Stimulated activated CD4-positive, alpha-beta T cell treated with anti-CD3 and anti-CD28 coated beads, Interleukin-2, amount 100 ng/mL, for 24 hours (primary cell): ENCODE data around the gene TLE1.
A peak's percentile ranks its signal among the peaks of the same experiment; 100 is the strongest.
"Not testable (repeated sequence)": the region's sequence is repeated elsewhere in the genome, so short reads cannot be mapped to it uniquely, and the experiment has no call there.

Source experiments
- DNase-seq, 2 donors: peaks; one replicate each; pipeline ENCODE4 v3.0.0-alpha.2; 2020

The TLE1 gene

DNA sequence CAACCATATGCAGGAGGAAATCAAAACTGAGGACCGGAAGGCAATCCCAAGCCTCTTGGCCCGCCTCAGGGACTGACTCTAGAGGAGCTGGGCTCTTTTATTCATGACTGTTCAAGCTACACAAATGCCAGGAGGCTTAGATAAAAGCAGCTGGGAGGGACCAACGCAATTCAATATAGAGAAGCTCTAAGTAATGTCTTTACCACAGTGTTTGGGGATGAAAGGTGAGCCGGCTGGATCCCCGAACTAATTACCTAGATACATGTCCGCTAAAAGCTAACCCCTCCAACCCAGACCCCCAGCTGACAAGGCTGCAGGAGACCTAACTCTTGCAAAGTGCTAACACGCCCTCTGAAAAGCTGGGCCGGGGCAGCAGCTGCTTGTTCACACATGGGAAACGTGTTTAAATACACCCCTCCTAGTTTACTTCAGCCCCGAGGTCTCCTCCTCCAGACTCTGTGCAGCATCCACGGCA is 67.5 kb downstream of the TLE1 start:
- DNase-seq: no peak

DNA sequence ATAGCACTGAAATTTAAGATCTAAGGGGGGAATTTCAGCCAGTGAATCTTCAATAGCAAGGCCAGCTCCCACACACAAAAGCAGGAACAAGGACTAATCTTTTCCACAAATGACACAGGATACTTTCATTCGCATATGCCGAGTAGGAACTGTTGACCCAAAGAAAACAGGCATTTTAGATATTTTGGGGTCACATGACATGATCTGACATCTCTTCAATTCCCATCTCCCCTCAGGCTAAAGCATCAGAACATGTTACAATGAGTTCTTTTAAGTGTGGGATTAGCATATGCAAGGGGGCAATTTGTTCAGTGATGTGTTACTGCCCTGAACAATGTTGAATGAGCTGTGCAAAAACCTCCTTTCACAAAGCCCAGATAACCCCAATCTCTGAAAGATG is 68.2 kb downstream of the TLE1 start:
- DNase-seq: no peak

DNA sequence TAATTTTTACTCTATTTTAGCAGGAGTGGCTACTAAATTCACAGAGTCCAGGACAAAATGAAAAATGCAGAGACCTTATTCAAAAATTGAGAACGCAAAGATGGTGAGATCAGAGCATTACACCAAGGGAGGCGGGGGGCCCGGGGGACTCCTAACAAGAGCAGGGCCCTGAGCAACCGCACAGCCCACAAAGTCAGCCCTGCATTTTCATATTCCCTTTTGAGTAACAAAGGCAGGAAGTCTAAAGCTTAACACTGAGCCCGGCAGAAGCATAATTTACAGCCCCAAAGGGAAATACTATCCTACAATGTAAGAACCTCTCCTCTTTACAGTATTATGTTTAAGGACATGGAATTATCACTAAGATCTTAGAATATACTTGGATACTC is 69.4 kb downstream of the TLE1 start:
- DNase-seq: peak in 1 of 2 donors; percentile 22

DNA sequence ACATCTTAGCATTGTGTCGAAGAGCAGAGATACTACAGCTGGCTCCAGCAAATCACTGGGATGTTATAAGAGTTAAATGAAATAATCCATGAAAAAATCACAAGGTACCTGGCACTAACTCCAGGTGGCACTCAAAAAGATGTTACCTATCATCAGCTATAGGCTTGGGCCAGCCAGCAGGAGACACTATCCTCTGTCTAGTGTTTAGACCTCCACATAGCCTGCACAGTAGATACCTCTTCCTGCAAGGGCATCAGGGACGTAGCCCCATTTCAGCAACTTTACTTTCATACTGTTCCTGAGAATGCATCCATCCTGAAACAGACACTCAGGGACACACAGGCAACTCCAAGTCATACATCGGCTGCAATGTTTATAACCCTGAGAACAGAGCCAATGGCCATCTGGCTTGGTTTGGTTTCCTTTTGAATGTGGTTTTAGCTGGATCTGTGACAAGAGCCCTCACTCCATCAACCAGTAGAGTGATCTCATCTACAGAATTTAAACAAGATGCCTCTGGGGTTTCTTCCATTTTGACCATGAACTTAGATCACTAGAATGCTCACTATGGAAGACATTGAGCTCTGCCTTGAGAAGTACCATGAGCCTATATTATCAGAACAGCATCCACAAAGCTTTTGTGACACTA is 69.9 kb downstream of the TLE1 start:
- DNase-seq: no peak

DNA sequence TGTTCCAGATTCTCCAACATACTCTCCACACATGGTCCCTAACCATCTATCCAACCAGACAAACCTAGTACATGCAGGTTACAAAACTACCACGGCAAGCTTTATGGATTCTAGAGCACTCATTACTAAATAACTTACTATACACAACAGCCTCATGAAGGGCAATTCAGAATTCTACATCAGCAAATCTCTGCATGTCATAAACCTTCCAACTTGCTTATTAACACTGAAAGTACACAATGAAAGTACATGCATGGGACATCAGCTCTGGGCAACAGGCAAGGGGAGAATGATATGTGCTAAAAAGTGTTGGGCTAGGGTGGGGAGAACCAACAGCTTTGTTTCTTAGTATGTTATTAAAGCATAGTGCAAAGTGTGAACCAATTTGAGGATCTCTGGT is 70.4 kb downstream of the TLE1 start:
- no peak for DNase-seq

DNA sequence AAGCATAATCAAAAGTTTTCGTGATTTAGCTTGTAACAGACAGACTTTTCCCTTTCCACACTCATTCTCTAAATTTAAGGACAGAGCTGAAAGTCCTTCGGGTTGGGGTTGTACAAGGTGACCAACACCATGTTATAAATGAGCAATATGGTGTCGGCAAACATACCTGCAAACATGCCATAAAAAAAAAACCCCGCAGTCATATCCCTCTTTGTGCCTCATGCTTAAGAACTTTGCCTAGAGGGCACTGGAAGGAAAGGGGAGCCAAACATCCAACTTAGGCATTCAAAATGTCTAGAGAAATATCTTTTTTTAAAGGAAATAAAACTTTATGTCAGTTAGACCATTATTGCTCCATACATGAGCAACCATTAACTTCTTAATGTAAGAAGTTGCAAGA is 73.2 kb downstream of the TLE1 start:
- no peak for DNase-seq

DNA sequence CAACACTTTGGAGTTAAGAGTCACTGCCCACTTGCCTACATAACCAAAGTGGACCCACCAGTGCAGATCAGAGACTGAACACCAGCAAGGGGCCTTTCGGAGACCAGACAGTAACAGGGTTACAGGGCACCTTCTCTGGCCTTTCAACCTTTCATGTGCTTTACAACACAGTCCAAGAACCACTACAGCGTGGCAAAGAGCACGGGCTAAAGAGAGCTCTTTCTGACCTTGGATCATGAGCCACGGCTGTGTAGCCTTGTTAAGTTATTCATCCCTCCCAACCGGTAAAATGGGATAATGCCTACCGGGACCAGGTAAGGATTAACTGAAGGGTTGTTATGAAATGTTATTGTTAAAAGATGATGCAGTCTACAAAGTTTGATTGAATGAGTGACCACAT is 75.0 kb downstream of the TLE1 start:
- no peak for DNase-seq

DNA sequence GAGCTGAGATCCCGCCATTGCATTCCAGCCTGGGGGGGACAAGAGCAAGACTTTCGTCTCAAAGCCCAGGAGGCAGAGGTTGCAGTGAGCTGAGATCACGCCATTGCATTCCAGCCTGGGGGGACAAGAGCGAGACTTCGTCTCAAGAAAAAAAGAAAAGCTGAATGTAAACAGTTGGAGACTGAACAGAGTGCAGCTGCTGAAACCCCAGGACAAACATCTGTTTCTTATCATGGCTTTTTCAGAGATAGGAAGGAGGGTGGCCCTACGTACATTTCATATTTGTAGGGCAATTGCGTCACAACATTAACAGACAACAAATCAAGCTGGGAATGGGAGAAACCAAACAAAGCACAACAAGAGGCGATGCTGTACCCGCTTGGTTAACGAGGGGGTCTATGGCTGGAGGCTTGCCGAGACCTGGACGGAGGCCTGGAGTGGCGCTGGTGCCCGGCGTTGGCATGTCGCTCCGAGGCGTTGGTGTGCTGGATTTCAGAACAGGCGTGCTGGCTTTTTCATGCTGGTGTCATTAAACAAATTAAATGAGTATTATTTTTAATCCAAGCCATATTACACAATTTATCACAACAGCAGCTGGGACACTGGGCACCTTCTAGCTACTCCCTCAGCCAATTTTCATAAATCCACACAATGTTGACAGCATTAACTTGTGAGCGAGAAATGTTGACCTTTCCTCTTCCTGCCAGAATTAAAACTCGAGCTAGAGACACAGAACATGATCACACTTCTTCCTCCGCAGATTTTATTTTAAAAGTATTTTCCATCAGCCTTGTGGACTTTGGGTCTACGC is 76.1 kb downstream of the TLE1 start:
- no peak for DNase-seq

DNA sequence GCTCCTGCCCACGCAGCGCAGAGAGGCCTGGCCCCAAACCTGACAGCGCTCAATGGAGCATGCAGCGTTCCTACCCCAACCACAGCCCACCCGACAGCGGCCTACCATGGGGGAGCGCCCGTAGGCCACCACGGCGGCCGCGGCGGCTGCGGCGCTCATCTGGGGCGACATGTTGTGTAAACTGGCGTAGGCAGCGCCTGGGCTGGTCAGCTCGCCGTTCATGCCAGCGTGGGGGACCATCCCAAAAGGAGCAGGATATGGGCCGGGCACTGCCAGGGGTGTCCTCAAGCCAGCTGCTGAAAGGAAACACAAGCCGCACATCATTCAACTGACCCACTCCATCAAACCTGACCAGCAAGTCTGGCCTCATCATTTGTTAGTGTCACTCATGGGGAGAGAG is 77.7 kb downstream of the TLE1 start:
- no peak for DNase-seq

DNA sequence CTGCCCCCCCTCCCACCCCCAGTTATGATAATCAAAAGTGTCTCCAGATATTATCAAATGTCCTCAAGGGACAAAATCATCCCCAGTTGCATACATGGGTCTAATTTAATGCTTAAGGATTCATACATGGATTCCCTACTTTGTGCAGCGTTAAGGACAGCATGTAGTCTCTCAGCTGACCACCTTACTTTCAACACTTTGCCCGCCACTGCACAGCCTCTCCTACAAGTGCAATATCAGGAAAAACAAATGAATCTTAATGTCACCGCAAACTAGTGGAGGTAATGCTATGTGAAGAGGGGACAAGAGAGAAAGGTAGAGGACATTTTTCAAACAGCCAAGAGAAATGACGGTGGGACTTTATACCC is 78.6 kb downstream of the TLE1 start:
- DNase-seq: no peak

DNA sequence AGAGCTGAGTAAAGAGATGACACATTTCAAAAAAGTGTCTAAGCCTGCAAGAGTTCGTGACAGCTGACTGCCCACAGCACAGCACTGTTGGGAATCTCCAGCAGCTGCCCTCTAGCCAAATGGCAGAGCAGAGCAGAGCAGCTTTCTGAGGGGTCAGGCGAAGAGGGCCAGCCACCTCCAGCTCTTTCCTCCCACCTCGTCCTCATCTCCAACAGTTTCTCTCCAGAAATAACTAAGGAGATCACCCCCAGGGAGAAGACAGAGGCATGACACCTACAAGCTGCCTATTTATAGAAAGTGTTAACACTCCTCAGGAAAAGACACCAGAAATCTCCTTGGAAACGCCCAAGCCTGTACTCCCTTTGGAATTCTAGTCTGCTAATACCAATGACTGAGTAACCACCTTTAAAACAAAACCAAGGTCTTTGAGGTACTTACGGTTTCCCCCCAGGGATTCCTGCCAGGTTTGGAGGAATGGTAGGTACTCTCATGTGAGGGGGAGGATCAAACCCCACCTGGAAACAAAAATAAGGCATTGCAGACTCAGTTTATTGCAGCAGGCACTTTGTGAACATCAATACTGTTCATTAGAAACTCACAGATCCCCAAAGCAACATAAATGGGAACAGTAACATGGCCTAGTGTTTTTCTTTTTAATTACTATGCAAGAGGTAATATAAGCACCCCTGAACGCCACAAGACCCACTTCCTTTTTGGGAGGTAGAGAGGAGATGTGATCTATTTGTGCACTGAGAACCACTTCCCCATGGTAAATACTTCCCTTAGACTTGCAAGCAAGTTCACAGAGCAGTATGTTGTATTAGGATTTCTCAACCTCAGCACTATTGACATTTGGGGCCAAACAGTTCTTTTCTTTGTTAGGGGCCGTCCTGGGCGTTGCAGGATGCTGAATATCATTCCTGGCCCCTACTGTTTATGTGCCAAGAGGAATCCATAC is 79.3 kb downstream of the TLE1 start:
- no peak for DNase-seq

DNA sequence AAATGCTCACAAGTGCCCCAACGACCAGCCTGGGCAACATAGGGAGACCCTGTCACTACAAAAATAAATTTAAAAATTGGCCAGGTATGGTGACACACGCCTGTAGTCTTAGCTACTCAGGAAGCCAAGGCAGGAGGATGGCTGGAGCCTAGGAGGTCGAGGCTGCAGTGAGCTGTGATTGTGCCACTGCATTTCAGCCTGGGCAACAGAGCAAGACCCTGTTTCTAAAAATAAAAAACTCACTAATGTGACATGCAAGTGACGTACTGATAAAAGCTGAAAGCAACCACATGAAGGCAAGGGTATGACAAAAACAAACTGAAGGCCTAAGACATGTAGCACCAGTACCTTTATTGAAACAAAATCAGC is 81.1 kb downstream of the TLE1 start:
- no peak for DNase-seq

DNA sequence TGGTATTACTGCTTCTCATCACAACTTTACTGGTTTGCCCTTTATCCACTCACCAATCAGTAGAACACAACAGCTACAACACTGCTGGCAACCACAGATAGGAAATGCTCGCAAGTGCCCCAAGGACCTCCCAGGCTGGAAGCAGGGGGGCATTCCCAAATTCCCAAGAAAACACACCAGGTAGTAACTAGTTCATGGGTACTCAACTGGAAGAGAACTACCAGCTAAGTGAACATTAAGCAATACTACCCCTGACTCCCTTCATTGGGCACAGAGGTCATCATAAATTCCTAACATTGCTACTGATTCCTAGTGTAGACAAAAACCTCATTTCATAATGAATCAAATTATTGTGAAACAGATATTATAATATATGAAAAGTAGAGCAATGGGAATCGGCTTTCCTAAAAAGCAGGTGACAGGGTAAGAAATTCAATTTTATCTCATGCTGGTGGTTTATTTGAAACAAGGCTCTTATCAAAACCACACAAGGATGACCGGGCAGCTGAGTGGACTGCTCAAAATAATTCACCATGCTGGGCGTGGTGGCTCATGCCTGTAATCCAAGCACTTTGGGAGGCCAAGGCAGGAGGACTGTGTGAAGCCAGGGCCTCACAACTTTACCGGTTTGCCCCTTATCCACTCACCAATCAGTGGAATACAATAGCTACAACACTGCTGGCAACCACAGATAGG is 81.6 kb downstream of the TLE1 start:
- no peak for DNase-seq

DNA sequence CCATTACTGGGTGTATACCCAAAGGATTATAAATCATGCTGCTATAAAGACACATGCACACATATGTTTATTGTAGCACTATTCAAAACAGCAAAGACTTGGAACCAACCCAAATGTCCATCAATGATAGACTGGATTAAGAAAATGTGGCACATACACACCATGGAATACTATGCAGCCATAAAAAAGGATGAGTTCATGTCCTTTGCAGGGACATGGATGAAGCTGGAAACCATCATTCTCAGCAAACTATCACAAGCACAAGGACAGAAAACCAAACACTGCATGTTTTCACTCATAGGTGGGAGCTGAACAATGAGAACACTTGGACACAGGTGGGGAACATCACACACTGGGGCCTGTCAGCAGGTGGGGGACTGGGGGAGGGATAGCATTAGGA is 83.1 kb downstream of the TLE1 start:
- not testable (repeated sequence) for DNase-seq

DNA sequence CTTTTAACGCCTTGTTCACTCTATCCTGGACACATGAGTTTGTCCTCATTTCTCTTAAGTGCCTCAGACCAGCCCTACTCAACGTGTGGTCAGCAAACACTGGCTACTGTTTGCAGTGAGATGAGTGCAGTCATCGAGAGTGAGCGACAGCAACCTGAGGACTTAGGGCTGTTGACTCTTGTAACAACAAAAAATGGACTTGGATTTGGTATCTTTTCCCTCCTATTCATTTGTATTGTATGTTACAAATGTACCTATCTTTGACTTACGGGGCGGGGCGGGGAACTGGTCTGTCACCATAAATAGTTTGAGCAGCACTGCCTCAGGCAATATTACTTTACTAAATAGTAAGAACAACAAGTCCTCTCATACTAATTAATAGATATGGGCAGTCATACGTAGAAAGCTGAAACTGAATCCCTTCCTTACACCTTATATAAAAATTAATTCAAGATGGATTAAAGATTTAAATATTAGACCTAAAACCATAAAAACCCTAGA is 84.1 kb downstream of the TLE1 start:
- DNase-seq: no peak

DNA sequence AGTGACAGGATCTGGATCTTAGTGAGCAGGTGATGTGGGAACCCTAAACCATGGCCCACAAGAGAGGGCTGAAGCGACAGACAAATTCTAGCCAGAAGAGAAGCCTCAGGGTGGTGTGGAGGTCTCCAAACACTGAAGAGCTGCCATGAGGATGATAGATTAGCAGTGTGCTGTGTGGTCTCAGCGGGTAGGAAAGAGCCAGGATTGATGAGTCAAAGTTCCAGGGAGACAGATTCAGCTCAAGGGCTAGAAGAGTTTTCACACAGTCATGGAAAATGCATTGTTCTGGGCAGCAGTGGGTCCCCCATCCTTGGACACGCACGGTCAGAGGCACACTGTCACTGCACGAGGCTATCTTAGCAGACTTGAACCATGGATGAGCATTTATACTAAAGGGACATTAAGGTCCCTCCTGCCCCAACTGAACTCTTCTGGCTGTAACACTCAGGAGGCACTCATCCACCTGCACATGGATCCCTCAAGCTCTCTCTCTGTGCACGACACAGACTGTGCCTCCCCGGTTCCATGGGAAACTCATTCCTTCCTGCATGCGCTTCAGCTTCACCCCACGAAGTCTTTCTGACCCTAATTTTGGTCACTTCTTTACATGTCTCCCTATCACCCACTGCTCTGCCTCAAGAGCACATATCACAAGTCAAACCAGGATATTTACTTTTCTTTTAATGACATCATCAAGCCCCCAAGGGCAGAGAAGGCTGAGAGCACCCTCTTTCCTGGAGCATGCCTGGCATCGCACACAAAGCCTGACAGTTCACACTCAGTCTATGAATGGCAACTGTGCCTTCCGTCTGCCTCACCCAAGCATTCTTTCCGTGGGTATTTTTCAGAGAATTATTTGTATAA is 84.8 kb downstream of the TLE1 start:
- no peak for DNase-seq

DNA sequence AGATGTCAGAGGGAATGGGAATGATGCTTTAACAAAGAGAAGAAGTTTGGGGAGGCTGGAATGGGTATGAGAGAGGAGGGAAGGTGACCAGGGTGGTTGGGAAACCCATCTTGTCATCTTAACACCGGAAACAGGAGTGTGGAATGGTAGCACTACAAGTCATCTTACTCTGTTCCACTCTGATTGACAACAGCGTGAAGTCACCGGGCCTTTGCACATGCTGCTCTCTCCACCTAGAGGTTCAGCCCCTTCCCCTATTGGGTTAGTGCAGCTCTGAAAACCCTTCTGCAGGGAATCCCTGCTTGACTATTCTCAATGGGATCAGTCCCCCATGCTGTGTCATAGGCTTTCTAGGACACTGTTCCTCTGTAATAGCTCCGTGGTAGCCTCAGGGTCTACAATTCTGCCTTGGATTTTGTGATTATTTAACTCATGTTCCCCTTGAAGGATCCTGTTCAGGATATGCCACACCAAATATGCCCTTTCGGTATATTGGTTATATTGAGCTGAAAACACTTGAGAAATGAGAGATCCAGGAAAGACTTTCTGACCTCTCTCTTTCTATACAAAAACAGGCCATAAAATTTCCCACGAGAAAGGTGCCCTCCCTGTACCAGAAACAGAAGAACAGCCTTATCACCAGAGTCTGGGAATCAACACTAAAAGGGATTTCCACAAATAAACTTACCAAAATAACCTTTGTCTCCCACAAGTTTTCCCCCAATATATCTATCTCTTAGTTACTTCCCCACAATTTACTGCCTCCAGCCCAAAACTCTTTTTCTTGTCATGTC is 86.3 kb downstream of the TLE1 start:
- no peak for DNase-seq

DNA sequence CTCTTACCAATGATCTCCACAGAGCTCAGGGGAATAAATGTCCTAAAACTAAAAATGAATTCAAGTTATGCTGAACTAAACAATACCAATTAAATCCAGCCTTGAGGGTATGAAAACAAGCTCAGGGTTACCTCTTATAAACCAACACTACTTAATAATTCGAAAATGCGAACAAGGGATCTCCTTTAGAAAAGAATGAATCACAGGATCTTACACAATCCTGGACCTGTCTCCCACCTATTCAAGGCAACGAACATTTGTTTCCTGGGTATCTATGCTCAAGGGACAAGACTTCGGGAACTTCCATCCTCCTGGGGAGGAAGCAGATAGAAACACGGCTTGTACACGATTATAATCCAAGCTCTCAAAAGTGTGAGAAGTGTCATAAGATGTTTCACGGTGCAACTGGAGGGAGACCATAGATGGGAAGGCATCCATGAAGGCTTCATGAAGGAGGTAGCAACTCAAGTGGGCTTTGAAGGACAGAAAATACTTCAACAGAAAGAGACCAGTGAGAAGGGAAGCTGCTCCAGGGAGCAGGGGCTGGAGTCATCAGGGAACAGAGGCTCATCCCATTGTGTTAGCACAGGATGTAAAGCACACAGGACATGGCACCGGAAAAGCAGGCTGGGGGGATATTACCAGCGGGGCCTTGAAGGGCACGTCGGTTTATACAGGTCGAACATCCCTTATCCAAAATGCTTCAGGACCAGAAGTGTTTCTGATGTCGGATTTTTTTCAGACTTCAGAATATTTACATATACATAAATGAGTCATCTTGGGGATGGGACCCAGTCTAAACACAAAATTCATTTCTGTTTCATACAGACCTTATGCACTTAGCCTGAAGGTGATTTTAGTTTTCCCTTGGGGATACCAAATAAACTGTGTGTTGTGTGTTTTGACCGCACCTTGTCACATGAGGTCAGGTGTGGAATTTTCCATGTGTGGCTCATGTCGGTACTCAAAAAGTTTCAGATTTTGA is 87.4 kb downstream of the TLE1 start:
- DNase-seq: no peak

DNA sequence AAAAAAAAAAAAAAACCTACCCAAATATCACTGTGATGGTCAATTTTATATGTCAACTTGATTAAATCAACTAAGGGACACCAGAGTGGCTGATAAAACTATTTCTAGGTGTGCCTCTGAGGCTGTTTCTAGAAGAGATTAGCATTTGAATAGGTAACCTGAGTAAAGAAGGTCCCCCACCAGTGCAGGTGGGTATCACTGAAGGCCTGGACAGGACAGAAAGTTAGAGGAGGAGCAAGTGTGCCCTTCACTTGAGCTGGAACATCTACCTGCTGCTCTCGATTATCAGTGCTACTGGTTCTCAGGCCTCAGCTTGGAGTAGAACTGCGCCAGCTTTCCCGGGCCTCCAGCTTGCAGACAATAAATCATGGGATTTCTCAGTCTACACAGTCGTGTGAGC is 88.7 kb downstream of the TLE1 start:
- no peak for DNase-seq

DNA sequence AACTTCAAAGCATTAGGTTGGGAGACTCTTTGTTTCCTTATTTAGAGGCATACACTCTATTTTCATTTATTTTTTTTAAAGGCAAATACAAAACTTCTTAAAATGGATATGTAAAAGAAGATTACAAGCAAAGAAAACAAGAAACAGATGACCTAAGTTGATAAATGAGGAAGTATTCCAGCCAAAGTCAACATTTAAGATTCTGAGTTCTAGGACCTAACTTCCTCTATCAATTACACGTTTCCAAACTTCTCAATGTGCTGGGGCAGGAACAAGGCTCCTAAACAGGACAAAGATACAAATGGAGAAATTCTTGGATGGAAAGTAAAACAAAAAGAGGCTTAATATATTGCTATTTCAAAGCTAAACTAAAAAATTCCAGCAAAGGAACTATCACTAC is 89.5 kb downstream of the TLE1 start:
- DNase-seq: no peak
